ENCODE results near the gene GXYLT2.
A peak's percentile ranks its signal among the peaks of the same experiment; 100 is the strongest.

The GXYLT2 gene

DNA sequence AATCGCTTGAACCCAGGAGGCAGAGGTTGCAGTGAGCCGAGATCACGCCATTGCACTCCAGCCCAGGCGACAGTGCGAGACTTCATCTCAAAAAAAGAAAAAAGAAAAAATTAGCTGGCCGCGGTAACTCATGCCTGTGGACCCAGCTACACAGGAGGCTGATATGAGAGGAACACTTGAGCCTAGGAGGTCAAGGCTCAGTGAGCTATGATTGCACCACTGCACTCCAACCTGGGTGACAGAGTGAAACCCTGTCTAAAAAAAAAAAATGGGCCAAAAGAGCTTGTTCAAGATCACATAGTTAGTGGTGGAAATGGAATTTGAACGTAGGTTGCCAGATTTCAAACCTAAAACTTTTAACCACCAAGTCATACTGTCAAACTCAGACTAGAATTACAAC, 62.5 kb downstream of the GXYLT2 start:
- Histone ChIP-seq H3K36me3 (ENCODE audit: insufficient read depth, low read length) (peaks cover 28% of the 10 kb centered on the region), H3K4me2 (ENCODE audit: insufficient read depth, low read length) (no peak overlapping the region), H4K20me1 (ENCODE audit: insufficient read depth, low read length) (peaks cover 3% of the 10 kb centered on the region; the same call in 1 of the 2 replicates), H3K27me3 (ENCODE audit: insufficient read depth, low read length, poor library complexity) (no peaks in the 10 kb centered on the region), H3K9me3 (ENCODE audit: insufficient read depth, low read length, severe bottlenecking) (no peaks in the 10 kb centered on the region), H2AFZ (ENCODE audit: low read depth, low read length) (no peak overlapping the region), H3K27ac (ENCODE audit: low read length) (no peak overlapping the region), H3K4me3 (ENCODE audit: low read depth in 1 of 2, low read length in 2 of 2) (no peak overlapping the region), H3K4me1 (ENCODE audit: insufficient read depth, low read length) (no peaks in the 10 kb centered on the region), H3K79me2 (ENCODE audit: insufficient read depth, low read length) (peaks cover 25% of the 10 kb centered on the region), H3K9ac (ENCODE audit: low read depth, low read length) (no peak overlapping the region)
- TF ChIP-seq EZH2 (IDR thresholded peaks at IDR 0.05; ENCODE audit: borderline replicate concordance, low read depth, low read length, severe bottlenecking) = no peak
- TF ChIP-seq, protein P1, sequence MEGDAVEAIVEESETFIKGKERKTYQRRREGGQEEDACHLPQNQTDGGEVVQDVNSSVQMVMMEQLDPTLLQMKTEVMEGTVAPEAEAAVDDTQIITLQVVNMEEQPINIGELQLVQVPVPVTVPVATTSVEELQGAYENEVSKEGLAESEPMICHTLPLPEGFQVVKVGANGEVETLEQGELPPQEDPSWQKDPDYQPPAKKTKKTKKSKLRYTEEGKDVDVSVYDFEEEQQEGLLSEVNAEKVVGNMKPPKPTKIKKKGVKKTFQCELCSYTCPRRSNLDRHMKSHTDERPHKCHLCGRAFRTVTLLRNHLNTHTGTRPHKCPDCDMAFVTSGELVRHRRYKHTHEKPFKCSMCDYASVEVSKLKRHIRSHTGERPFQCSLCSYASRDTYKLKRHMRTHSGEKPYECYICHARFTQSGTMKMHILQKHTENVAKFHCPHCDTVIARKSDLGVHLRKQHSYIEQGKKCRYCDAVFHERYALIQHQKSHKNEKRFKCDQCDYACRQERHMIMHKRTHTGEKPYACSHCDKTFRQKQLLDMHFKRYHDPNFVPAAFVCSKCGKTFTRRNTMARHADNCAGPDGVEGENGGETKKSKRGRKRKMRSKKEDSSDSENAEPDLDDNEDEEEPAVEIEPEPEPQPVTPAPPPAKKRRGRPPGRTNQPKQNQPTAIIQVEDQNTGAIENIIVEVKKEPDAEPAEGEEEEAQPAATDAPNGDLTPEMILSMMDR (IDR thresholded peaks at IDR 0.05; ENCODE audit: borderline replicate concordance, extremely low read depth, low read length, poor library complexity, severe bottlenecking) = no peak
- ATAC-seq (ENCODE audit: insufficient read depth, low read depth) (no peak), DNase-seq (no peak)

DNA sequence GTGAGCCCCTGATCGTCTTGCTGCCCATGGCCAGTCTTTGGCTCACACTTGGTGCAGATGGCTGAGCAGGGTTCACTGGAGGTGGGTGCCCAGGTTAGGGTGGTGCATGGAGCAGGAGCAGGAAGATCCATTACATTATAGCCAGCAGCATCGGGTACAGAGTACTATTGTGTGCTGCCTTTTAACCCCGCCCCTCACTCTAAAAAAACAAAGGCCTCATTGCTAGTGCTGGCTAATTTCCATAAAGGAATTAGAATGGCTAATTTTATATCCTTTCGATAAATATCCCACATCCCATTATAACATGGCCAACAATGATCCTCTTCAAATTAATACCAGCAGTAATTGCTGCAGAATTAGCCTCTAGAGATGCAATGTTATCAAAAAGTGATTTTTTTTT, 63.0 kb downstream of the GXYLT2 start:
- Histone ChIP-seq H3K36me3 (ENCODE audit: insufficient read depth, low read length) (peaks cover 30% of the 10 kb centered on the region), H3K4me2 (ENCODE audit: insufficient read depth, low read length) (no peak overlapping the region), H3K27me3 (ENCODE audit: insufficient read depth, low read length, poor library complexity) (no peaks in the 10 kb centered on the region), H3K27ac (ENCODE audit: low read length) (no peak overlapping the region), H2AFZ (ENCODE audit: low read depth, low read length) (no peak overlapping the region), H4K20me1 (ENCODE audit: insufficient read depth, low read length) (peaks cover 3% of the 10 kb centered on the region; the same call in 1 of the 2 replicates), H3K9ac (ENCODE audit: low read depth, low read length) (no peak overlapping the region), H3K79me2 (ENCODE audit: insufficient read depth, low read length) (peaks cover 25% of the 10 kb centered on the region), H3K9me3 (ENCODE audit: insufficient read depth, low read length, severe bottlenecking) (no peaks in the 10 kb centered on the region), H3K4me3 (ENCODE audit: low read depth in 1 of 2, low read length in 2 of 2) (no peak overlapping the region), H3K4me1 (ENCODE audit: insufficient read depth, low read length) (no peaks in the 10 kb centered on the region)
- DNase-seq (no peak), ATAC-seq (ENCODE audit: insufficient read depth, low read depth) (peak; percentile 31; the same call in 1 of the 3 replicates)
- TF ChIP-seq, protein P1 (IDR thresholded peaks at IDR 0.05; ENCODE audit: borderline replicate concordance, extremely low read depth, low read length, poor library complexity, severe bottlenecking) = no peak
- TF ChIP-seq EZH2 (IDR thresholded peaks at IDR 0.05; ENCODE audit: borderline replicate concordance, low read depth, low read length, severe bottlenecking) = no peak

DNA sequence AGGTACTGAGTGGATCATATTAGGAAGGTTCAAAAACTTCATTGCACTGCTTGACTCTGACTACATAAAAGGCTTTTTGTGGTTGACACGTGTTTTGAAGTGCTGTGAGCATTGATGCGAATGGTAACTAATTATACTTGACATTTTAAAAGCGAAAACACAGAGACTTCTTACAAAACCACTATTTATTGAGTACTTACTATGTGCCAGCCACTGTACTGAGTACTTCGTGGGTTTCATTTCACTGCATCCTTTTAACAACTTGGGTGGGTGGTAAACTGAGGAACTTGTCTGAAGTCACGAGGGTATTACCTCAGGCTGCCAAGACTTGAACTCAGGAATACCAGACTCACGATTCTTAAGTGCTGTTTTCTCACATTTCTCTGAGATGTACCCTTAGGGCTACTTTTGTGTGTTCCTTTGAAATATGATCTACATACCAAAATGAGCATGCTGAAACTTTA, 63.4 kb downstream of the GXYLT2 start:
- Histone ChIP-seq H3K36me3 (ENCODE audit: insufficient read depth, low read length) (peaks cover 31% of the 10 kb centered on the region), H3K27ac (ENCODE audit: low read length) (peak overlapping the region; percentile 42; the same call in 1 of the 2 replicates), H4K20me1 (ENCODE audit: insufficient read depth, low read length) (peaks cover 3% of the 10 kb centered on the region; the same call in 1 of the 2 replicates), H3K79me2 (ENCODE audit: insufficient read depth, low read length) (peaks cover 25% of the 10 kb centered on the region), H3K4me2 (ENCODE audit: insufficient read depth, low read length) (no peak overlapping the region), H3K9ac (ENCODE audit: low read depth, low read length) (no peak overlapping the region), H3K9me3 (ENCODE audit: insufficient read depth, low read length, severe bottlenecking) (no peaks in the 10 kb centered on the region), H2AFZ (ENCODE audit: low read depth, low read length) (no peak overlapping the region), H3K4me1 (ENCODE audit: insufficient read depth, low read length) (no peaks in the 10 kb centered on the region), H3K27me3 (ENCODE audit: insufficient read depth, low read length, poor library complexity) (no peaks in the 10 kb centered on the region), H3K4me3 (ENCODE audit: low read depth in 1 of 2, low read length in 2 of 2) (no peak overlapping the region)
- ATAC-seq (ENCODE audit: insufficient read depth, low read depth) (peak; percentile 77), DNase-seq (no peak)
- no peak for TF ChIP-seq EZH2 (IDR thresholded peaks at IDR 0.05; ENCODE audit: borderline replicate concordance, low read depth, low read length, severe bottlenecking)
- TF ChIP-seq, protein P1 (IDR thresholded peaks at IDR 0.05; ENCODE audit: borderline replicate concordance, extremely low read depth, low read length, poor library complexity, severe bottlenecking) = no peak

Data from DND-41 (cell line).